GM18511 (cell line): Measurements from ENCODE around the gene PLCG1.
"Not testable (repeated sequence)": the region's sequence is repeated elsewhere in the genome, so short reads cannot be mapped to it uniquely, and the experiment has no call there.

Experiments used
- ATAC-seq: cut with Tn5 transposase; IDR thresholded peaks from one replicate; pipeline ENCODE4 v1.9.1; 2021; ENCODE audit warnings: mild to moderate bottlenecking, moderate library complexity; ENCODE audit not compliant: unreplicated experiment

Gene PLCG1

DNA sequence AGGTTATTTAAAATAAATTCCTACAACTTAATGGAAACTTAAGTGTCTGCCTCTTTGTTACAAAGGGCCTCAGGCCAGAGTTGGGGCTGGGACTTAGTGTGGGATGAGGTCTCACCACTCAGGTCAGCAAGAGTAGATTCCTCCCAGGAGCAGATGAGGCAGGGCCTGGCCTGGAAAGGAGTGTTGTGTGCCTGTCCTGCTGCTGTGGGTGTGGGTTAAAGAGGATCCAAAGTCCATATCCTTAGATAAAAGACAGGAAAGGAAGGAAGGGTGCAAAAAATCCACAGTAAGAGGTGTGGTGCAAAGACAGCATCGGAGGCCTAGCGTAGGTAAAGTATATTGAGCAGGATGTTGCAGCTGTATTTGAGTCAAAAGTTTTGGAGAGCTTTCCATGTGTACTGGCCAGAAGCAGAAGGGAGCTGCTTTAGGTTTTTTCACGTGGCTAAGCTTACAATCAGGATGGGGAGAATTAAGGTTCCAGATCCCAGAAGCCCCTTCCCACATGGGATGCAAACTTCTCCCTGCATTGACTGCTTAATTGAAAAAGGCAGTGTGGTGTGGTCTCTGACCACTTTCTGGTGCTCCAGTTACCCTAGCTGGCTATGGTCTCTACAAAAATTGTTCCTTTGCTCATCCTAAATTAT, 12.8 kb upstream of the PLCG1 start:
- no peak for ATAC-seq

- ATAC-seq, result no peak
Measured at GRCh38 chr20:41125530-41126457, 11.5 kb upstream of the PLCG1 start.

GRCh38 chr20:41126719-41127118, 10.6 kb upstream of the PLCG1 start:
- ATAC-seq, result no peak

- not testable (repeated sequence) for ATAC-seq
Measured at GRCh38 chr20:41128317-41128716, 9.0 kb upstream of the PLCG1 start.

GRCh38 chr20:41131594-41132387, 5.6 kb upstream of the PLCG1 start:
- no peak for ATAC-seq

DNA sequence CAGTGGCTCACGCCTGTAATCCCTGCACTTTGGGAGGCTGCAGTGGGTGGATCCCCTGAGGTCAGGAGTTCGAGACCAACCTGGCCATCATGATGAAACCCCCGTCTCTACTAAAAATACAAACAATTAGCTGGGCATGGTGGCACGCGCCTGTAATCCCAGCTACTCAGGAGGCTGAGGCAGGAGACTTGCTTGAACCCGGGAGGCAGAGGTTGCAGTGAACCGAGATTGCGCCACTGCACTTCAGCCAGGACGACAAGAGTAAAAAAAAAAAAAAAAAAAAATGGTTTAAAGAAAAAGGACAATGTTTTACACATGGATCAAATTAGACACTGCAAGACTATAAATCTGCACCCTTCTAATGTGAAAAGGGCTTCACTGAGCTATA, 5.0 kb upstream of the PLCG1 start:
- not testable (repeated sequence) for ATAC-seq

DNA sequence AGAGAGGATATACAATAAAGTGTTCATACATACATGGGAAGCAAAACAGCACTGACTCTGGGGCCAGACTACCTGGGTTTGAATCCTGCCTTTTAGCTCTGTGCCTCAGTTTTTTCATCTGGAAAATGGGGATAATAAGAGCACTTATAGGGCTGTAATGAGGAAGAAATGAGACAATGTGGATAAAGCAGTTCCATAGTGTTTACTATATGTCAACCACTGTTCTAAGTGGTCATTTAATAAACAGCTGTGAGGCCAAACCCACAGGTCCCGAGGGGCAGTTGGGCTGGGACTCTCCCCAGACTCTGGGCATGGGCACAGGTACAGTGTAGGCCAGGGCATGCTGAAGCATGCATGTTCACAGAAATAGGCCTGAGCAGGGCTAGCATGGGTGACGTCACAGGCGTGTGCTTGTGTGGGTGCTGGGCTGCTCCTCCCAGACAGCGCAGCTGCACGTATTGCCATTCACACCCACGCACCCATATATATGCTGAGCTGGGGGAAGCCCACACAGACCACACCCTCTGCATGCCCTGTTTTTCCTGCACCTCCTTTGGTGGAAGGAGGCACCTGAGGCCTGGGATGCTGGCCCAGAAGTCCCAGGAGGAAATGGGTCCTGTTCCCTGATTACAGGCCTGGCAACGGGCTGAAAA, 3.5 kb upstream of the PLCG1 start:
- ATAC-seq, result peak; percentile 63

- ATAC-seq, result no peak
Measured at GRCh38 chr20:41134362-41135186, 2.8 kb upstream of the PLCG1 start.

DNA sequence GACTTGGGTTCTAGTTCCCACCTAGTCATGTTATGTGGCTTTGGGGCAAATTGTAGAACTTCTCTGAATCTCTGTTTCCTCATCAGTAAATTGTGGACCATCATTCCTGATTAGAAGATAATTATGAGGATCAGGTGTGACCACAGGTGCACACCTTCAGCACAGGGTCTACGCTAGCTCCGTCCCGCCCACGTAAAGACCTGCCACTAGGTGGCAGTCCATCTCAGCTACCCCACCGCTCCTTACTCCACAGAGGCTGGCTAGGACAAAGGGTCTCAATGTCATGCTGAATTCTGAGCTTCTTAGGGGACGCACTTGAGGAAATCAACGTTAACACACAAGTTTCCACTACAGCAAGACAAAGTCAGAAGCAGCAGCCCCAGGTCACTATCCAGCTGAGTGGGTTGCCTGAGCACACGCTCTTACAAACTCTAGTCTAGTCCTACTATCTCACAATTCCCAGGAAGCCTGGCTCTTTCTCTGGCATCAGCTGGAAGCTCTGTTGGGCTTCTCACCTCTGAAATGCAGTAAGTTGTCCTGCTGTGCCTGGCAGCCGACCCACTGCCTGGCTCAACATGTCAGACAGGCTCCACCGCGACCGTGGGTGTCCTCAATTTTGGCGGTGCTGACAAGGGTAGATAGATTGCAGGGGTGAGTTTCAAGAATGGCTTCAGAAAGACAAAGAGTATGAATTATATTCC, 2.0 kb upstream of the PLCG1 start:
- no peak for ATAC-seq

GRCh38 chr20:41135888-41136679, 1.3 kb upstream of the PLCG1 start:
- no peak for ATAC-seq

DNA sequence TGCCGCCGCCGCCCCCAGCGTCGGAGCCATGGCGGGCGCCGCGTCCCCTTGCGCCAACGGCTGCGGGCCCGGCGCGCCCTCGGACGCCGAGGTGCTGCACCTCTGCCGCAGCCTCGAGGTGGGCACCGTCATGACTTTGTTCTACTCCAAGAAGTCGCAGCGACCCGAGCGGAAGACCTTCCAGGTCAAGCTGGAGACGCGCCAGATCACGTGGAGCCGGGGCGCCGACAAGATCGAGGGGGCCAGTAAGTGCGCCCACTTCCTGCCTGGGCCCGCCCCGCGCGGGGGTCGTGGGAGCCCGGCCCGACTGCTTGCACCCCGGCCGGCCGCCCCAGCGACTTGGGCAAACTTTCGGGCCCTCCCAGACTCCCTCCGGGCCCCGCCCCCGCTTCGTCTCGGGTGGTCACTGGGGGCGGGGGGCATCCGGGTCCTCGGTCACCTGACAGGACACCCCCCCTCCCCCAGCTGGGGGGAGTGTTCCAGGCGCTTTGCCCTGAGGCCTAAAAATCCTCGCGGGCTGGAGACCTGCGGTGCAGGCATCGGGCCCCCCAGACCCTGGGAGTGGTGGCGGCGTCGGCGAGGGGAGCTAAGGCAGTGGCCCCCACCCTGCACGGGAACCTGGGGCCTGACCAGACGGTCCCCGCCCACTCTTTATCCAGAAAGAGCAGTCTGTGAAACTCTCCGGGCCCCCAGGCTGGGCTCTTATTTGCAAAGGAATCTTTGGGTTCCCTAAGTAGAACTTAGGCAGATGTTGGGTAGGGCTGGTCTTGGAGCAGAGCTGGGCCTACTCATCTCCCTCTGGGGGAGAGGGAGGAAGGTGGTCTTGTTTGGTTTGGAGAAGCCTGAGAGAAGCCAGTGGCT, 501 bp downstream of the PLCG1 start:
- peak; percentile 10 for ATAC-seq

- no peak for ATAC-seq
Measured at GRCh38 chr20:41138475-41139226, 1.3 kb downstream of the PLCG1 start.

DNA sequence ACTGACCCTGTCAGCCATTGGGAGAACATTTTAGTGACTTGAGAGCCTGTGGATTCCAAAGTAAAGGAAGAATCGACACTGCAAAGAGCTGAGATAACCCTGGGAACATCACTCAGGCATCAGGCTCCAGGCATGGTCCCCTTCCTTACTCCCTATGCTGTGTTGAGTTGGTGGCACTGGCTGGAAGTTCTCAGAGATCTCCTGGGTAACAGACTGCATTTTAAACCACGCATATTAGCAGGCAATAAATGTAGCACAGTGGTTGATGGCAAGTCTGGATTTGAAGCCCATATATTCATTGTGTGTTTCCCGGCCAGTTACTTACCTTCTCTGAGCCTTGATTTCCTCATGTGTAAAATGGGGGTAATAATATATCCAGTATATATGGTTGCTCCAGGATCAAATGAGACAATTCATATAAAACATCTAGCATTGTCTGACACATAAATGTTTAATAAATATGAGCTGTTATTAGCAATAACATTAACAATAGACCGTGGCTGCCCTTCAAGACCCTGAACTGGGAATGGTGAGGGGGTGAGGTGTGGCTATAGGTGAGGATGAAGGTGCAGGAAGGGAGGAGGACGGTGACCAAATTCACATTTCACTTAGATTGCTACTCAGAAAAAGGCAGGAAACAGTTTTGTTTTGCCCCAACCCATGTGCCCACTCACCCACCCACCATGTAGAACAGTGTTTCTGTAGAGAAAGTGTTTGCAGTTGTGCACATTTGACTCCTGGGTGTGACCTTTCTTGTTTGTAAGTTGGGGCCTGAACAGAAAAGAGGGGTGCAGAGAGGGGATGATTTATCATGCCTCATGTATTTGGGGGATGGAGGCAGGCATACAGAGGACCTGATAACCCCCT, 2.1 kb downstream of the PLCG1 start:
- ATAC-seq, result no peak

GRCh38 chr20:41140226-41141133, 3.1 kb downstream of the PLCG1 start:
- ATAC-seq, result no peak
